Activated T-cell treated with anti-CD3 and anti-CD28 coated beads for 1 hour (primary cell): ENCODE measurements around the gene MAP3K21.

Source experiments
- DNase-seq: peaks from one replicate; pipeline ENCODE4 v3.0.0-alpha.2; 2020; ENCODE audit warnings: low read depth

MAP3K21 gene

GRCh38 chr1:233359431-233359830 lies 31.9 kb downstream of the MAP3K21 start:
- no peak for DNase-seq

GRCh38 chr1:233359905-233360304 lies 32.4 kb downstream of the MAP3K21 start:
- no peak for DNase-seq

DNA sequence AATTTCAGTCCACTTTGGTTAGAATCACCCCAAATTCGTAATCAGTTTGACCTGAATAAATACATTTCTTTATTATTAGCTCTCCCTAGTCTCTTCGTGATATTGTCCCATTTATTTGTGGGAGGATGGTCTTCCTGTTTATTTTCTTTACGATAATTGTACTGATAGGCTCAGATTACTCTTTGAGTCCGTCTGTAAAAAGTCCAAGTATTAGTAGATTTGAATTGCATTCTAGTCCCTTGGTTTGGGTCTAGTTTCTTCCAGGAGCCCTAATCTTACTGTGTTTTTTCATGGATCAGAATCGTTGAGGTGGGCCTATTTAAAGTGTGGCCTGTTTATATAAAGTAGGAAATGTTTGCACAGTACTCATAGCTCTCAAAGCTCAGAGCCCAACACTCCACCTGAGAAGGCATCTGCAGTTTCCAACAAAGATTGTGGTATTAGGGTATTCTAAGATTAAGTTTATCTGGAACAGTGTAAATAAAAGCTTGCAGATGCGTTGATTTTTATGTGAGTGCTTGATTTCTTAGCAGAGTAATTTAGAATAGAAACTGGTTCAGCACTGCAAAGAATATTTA lies 33.1 kb downstream of the MAP3K21 start:
- DNase-seq, result no peak

DNA sequence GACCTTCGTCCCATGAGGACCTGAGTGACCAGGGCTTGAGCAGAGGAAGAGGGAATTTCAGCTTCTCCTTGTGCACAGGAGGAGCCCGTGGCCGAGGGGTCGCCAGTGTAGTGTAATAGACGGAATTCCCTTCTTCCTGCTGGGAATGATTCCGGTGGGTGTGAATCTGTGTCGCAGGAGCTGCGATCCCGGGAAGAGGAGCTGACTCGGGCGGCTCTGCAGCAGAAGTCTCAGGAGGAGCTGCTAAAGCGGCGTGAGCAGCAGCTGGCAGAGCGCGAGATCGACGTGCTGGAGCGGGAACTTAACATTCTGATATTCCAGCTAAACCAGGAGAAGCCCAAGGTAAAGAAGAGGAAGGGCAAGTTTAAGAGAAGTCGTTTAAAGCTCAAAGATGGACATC lies 34.4 kb downstream of the MAP3K21 start:
- DNase-seq, result no peak

GRCh38 chr1:233362743-233363142 lies 35.2 kb downstream of the MAP3K21 start:
- DNase-seq, result no peak

GRCh38 chr1:233364026-233364425 lies 36.5 kb downstream of the MAP3K21 start:
- DNase-seq, result no peak

GRCh38 chr1:233364695-233365539 lies 37.4 kb downstream of the MAP3K21 start:
- DNase-seq, result no peak

DNA sequence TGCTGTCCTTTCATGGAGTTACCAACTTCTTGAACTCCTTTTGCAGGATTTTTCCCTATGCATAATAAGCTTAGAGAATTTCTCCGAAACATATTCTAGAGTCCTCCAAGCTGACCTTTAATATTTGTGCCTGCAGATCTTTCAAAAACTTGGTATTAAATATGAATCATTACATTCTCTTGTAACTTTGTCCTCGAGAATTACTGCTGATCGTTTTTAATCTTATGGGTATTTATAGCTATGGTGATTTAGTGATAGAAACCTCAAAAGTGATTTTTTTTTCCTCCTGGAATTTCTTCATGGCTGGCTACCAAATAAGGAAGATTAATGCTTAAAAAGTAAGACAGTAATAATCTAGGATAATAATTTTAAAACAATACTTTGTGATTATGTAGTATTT lies 39.1 kb downstream of the MAP3K21 start:
- no peak for DNase-seq

- no peak for DNase-seq
Measured at GRCh38 chr1:233367057-233367803, 39.7 kb downstream of the MAP3K21 start.

DNA sequence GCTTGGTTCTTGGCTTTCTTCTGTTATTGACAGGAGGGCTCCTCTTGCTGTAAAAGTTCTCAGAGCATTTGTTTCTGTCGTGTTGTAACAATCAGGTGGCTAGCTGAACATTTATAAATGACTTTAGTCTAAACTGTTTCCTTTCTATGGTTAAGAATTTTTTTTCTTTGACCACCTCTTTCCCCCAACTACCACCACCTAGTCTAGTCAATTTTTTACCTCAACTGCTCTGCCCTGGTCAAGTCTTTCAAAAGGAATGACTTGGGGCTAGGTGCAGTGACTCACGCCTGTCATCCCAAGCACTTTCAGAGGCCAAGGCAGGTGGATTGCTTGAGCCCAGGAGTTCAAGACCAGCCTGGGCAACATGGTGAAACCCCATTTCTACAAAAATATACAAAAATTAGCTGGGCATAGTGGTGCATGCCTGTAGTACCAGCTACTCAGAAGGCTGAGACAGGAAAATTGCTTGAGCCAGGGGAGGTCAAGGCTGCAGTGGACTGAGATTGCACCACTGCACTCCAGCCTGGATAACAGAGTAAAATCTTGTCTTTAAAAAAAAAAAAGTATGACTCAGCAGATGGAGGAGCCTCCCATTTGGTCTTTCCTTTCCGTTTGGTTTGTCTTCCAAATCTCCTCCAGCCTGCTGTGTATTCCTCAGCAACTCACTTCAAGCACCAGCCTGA lies 40.7 kb downstream of the MAP3K21 start:
- no peak for DNase-seq

GRCh38 chr1:233368789-233369130 lies 41.2 kb downstream of the MAP3K21 start:
- DNase-seq, result no peak

GRCh38 chr1:233372218-233373120 lies 44.9 kb downstream of the MAP3K21 start:
- DNase-seq, result no peak

DNA sequence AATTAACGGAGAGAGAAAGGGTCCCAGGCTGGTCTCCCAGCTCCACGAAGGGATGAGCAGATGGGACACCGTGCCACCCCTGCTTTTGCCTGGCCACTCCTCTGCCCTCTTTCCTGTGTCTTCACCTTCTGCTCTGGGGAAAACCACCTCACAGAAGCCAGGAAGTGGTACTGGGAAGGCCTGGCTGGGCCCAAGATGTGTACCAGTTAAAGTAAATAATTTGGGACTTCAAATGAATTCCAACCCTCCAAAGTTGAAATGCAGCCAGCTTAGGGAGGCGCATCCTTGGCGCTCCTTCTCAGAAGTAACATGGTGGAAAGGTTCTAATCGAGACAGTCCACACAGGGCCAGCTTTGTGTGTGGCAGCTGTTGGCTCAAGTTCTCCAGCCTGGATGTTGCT lies 45.7 kb downstream of the MAP3K21 start:
- no peak for DNase-seq

DNA sequence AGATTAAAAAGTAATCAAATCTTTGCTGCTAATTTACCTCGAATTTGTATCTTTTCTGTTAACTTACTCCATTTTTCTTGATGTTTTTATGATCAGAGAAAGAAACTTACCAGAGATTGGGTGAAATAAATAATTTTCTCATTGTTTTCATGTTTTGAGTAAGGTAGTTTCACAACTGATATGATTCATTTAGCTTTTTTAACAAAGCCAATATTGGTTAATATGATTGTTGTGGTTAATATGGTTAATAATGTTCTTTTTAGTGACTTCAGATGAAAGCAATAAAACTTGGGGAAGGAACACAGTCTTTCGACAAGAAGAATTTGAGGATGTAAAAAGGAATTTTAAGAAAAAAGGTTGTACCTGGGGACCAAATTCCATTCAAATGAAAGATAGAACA lies 48.1 kb downstream of the MAP3K21 start:
- DNase-seq, result no peak

DNA sequence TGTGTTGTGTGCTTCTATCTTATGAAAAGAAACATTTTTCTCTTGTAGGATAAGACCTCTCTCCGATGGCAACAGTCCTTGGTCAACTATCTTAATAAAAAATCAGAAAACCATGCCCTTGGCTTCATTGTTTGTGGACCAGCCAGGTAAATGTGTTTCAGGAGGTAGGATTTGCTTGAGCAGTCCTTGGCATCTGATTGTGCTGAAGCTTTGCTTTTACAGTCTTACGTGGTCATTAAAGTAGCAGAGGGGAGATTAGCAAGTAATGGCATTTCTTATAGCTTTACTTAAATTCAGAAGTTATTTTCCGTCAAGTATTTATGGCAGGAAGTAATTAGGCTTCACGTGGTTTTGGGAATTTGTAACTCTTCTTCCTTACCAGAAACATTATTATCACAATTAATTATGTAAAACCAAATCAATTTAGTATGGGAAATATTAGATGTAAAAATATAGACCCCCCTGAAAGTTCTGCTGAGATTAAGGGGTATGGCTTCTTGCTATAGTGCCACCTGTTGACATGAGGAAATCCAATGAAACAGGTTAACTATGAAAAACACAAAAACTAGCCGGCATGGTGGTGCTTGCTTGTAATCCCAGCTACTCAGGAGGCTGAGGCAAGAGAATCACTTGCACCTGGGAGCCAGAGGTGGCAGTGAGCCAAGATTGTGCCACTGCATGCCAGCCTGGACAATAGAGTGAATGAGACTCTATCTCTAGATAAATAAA lies 49.0 kb downstream of the MAP3K21 start:
- no peak for DNase-seq

- no peak for DNase-seq
Measured at GRCh38 chr1:233379869-233380438, 52.4 kb downstream of the MAP3K21 start.

GRCh38 chr1:233381806-233382205 lies 54.3 kb downstream of the MAP3K21 start:
- no peak for DNase-seq

GRCh38 chr1:233383984-233384383 lies 56.5 kb downstream of the MAP3K21 start:
- DNase-seq, result no peak

GRCh38 chr1:233386336-233386735 lies 58.8 kb downstream of the MAP3K21 start:
- no peak for DNase-seq

DNA sequence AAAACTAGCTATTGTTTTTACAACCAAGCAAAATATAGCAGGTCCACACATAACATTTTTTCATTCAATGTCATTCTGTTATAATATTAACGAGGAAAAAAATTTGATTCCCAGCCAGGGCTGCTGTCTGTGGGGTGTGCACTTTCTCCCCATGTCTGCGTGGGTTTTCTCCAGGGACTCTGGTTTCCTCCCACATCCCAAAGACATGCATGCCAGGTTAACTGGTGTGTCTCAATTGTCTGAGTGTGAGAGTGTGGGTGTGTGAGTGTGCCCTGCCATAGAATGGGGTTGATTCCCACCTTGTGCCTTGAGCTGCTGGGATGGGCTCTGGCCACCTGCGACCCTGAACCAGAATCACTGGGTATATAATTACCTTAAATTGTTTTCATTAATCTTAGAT lies 60.1 kb downstream of the MAP3K21 start:
- DNase-seq, result no peak

DNA sequence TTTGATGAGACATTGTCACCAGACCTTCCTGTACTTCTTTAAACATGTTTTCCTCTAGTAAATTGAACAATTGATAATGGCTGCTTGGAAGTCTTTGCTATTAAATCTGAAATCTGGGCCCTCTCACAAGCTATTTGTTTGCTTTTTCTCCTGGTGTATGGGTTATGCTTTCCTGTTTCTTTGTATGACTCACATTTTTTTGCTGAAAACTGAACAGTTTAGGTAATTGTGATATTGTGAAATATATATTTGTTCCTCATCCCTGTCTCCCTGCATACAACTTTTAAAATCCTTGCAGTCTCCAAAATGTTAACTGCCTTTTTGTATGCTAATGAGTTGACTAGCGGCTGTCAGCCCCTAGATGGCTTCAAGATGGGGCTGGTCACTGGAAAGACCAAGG lies 61.6 kb downstream of the MAP3K21 start:
- DNase-seq, result no peak
